22Rv1 (cell line): ENCODE results near the gene KNDC1.

Experiments
- CTCF ChIP-seq: fragments of 450-650 bp; IDR thresholded peaks from 2 replicates; pipeline ENCODE4 v1.5.1; 2017; ENCODE audit warnings: mild to moderate bottlenecking
- ZFX ChIP-seq: fragments of 450-650 bp; IDR thresholded peaks from 2 replicates; pipeline ENCODE4 v1.6.1; 2017; ENCODE audit warnings: antibody characterized with exemption, borderline replicate concordance

- TF ChIP-seq CTCF (no peak), ZFX (no peak)
These were observed 1.0 kb upstream of the KNDC1 start for GRCh38 chr10:133158756-133159610.
